ENCODE measurements around the gene ARAP3.
"Not testable (repeated sequence)": the region's sequence is repeated elsewhere in the genome, so short reads cannot be mapped to it uniquely, and the experiment has no call there.

The ARAP3 gene, protein sequence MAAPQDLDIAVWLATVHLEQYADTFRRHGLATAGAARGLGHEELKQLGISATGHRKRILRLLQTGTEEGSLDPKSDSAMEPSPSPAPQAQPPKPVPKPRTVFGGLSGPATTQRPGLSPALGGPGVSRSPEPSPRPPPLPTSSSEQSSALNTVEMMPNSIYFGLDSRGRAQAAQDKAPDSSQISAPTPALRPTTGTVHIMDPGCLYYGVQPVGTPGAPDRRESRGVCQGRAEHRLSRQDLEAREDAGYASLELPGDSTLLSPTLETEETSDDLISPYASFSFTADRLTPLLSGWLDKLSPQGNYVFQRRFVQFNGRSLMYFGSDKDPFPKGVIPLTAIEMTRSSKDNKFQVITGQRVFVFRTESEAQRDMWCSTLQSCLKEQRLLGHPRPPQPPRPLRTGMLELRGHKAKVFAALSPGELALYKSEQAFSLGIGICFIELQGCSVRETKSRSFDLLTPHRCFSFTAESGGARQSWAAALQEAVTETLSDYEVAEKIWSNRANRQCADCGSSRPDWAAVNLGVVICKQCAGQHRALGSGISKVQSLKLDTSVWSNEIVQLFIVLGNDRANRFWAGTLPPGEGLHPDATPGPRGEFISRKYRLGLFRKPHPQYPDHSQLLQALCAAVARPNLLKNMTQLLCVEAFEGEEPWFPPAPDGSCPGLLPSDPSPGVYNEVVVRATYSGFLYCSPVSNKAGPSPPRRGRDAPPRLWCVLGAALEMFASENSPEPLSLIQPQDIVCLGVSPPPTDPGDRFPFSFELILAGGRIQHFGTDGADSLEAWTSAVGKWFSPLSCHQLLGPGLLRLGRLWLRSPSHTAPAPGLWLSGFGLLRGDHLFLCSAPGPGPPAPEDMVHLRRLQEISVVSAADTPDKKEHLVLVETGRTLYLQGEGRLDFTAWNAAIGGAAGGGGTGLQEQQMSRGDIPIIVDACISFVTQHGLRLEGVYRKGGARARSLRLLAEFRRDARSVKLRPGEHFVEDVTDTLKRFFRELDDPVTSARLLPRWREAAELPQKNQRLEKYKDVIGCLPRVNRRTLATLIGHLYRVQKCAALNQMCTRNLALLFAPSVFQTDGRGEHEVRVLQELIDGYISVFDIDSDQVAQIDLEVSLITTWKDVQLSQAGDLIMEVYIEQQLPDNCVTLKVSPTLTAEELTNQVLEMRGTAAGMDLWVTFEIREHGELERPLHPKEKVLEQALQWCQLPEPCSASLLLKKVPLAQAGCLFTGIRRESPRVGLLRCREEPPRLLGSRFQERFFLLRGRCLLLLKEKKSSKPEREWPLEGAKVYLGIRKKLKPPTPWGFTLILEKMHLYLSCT (N-terminal part only)

GRCh38 chr5:141681695-141682641, at the start of gene ARAP3:
TSS of gene ARAP3 (minus strand) at chr5:141682230. CDS start at chr5:141680486, 1,744 bp downstream.
- DNase-seq (ENCODE audit: low read depth) = peak; percentile 68

GRCh38 chr5:141729387-141730006, 47.5 kb upstream of the ARAP3 start:
- no peak for DNase-seq (ENCODE audit: low read depth)

DNA sequence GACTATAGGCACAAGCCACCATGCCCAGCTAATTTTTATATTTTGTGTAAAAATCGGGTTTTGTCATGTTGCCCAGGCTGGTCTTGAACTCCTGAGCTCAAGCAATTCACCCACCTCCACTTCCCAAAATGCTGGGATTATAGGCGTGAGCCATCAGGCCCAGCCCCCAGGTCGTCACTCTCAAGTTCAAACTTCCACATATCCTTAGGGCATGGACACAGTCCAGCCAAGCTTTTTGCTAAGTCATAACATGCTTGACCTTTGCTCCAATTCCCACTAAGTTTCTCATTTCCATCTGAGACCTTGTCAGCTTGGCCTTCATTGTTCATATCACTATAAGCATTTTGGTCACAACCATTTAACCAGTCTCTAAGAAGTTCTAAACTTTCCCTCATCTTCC, 43.9 kb upstream of the ARAP3 start:
- no peak for DNase-seq (ENCODE audit: low read depth)

DNA sequence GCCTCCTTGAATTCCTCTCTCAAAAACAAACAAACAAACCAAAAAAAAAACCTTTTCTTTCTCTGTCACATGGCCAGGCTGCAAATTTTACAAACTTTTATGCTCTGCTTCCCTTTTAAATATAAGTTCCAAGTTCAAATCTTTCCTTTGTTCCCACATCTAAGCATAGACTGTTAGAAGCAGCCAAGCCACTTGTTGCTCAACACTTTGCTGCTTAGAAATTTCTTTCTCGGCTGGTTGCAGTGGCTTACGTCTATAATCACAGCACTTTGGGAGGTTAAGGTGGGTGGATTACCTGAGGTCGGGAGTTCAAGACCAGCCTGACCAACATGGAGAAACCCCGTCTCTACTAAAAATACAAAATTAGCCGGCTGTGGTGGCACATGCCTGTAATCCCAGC, 43.1 kb upstream of the ARAP3 start:
- not testable (repeated sequence) for DNase-seq (ENCODE audit: low read depth)

- no peak for DNase-seq (ENCODE audit: low read depth)
Observed at GRCh38 chr5:141722266-141722665, 40.2 kb upstream of the ARAP3 start.

GRCh38 chr5:141717043-141717442, 35.0 kb upstream of the ARAP3 start:
- DNase-seq (ENCODE audit: low read depth) = no peak

- DNase-seq (ENCODE audit: low read depth) = no peak
Observed at GRCh38 chr5:141716468-141716867, 34.4 kb upstream of the ARAP3 start.

- no peak for DNase-seq (ENCODE audit: low read depth)
Observed at GRCh38 chr5:141716009-141716408, 34.0 kb upstream of the ARAP3 start.

DNA sequence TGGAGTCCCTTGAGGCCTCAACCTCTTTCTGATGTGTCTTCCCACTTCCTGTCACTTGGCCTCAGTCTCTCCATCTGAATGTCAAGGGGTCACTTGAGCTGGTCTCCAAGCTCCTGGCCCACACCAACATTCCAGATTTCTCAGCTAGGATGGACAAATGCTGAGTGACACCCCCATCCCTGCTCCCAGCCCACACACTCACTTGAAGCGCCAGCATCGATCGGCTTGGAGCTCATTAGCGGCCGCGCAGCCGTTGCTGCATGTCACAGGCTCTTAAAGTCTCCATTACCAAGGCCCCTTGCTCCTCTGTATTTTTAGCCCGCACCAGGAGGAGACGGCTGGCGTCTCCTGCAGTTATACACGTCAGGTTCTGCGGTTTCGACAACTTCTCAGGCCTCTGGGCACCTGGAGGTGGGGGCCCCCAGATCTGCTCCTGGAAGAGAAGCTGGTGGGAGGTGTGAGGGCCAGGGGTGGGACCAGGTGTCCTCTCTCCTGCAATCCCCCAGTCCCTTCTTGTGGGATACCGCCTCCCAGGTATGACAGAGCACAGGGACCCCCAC, 33.4 kb upstream of the ARAP3 start:
- no peak for DNase-seq (ENCODE audit: low read depth)

GRCh38 chr5:141714542-141715310, 32.7 kb upstream of the ARAP3 start:
- DNase-seq (ENCODE audit: low read depth) = no peak

- DNase-seq (ENCODE audit: low read depth) = no peak
Observed at GRCh38 chr5:141713616-141714309, 31.7 kb upstream of the ARAP3 start.

DNA sequence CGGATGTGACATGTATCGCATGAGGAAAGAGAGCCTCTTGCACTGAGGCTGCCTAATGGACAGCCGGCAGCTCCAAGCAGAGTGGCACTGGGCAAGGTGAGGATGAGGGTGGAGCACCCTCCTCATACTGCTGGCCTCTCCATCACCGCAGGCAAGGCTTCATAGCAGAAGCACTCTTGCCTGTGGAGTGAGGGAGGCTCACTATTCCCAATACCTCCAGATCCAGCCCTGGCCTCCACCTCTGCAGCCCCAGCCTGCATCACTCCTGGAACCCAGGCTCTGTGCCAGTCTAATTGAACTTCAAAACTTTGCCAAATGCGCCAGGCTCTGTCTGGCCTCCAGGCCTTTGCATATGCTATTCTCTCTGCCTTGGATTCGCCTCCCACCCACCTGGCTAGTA, 29.7 kb upstream of the ARAP3 start:
- DNase-seq (ENCODE audit: low read depth) = no peak

DNA sequence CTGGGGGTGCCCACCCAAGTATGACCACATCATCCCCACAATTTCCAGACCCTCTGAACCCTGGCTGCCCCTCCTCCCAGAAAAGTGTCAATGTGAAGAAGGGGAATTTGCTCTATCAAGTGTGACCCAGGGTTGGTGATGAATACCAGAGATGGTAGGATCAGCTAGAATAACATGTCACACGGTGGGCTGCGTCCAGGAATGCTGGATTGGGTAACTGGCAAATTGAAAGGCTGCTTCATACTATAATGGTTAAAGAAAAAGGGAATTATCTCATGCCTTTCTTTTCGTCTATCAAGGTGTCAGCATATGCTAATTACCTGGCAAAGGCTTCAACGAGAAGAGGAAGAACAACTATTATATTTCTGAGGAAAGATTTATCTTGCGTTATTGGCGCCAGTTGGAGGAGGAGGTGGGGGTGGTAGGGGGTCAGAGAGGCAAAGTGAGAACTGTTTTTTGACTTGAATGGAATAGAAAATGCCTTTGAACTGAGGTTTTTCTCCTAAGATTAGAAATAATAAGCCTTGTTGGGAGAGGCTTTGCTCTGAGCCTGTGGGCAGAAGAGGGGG, 27.8 kb upstream of the ARAP3 start:
- DNase-seq (ENCODE audit: low read depth) = no peak

GRCh38 chr5:141708016-141708415, 26.0 kb upstream of the ARAP3 start:
- DNase-seq (ENCODE audit: low read depth) = no peak

- DNase-seq (ENCODE audit: low read depth) = no peak
Observed at GRCh38 chr5:141707510-141707909, 25.5 kb upstream of the ARAP3 start.

DNA sequence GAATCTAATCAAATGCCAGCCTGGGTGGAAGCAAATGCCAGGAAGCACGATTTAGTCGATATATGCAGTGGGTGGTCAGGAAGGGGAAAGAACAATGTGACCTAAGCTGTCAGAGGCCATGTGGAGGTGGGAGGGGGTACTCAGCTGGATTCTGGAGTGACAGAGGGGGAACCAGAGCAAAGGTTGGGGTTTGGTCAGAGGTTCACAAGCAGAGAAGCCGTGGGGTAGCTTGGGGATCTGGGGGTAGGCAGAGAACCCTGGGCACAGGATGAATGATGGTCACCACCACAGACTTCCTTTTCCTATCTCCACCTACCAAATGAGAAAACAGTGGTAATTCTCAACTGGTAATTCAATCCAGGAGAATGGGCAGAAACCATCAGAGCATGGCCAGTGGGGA, 24.1 kb upstream of the ARAP3 start:
- DNase-seq (ENCODE audit: low read depth) = no peak

- DNase-seq (ENCODE audit: low read depth) = no peak
Observed at GRCh38 chr5:141705469-141705868, 23.4 kb upstream of the ARAP3 start.

- no peak for DNase-seq (ENCODE audit: low read depth)
Observed at GRCh38 chr5:141704782-141705297, 22.8 kb upstream of the ARAP3 start.
